ENCODE results near the gene PTGS1.

- TF ChIP-seq, protein P1, sequence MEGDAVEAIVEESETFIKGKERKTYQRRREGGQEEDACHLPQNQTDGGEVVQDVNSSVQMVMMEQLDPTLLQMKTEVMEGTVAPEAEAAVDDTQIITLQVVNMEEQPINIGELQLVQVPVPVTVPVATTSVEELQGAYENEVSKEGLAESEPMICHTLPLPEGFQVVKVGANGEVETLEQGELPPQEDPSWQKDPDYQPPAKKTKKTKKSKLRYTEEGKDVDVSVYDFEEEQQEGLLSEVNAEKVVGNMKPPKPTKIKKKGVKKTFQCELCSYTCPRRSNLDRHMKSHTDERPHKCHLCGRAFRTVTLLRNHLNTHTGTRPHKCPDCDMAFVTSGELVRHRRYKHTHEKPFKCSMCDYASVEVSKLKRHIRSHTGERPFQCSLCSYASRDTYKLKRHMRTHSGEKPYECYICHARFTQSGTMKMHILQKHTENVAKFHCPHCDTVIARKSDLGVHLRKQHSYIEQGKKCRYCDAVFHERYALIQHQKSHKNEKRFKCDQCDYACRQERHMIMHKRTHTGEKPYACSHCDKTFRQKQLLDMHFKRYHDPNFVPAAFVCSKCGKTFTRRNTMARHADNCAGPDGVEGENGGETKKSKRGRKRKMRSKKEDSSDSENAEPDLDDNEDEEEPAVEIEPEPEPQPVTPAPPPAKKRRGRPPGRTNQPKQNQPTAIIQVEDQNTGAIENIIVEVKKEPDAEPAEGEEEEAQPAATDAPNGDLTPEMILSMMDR (IDR thresholded peaks at IDR 0.05): no peak
- no peak for TF ChIP-seq ZFX (IDR thresholded peaks at IDR 0.05; ENCODE audit: borderline replicate concordance)
These were observed 38.7 kb upstream of the PTGS1 start for GRCh38 chr9:122332083-122332482.

All from 22Rv1 (cell line).